ENCODE data around the gene P4HB.

P4HB gene

DNA sequence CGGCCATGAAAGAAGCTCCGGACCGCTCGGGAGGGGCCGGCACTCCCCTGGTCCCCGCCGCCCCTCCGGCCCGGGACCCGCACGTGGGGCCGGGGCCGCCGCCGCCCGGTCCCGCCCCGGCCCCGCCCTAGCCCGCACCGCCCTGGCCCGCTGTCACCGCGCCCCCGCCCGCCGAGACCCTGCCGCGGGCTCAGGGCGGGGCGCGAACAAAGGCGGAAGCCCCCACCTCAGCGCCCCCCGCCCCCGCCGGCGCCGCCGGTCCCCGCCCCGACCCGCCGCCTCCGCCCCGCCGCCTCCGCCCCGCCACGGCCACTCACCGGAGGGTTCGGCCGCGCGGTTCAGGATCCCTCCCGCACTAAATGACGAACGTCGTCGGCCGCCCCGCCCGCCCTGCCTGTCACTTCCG, 10.6 kb upstream of the P4HB start, which contains the start of gene ARHGDIA:
ARHGDIA (minus strand) TSS at position 357 of the 406 bp plus-strand sequence. CDS start 1,407 bp downstream, outside the sequence.
- in situ Hi-C loops (cut with HindIII; ENCODE audit: low pct_ligation_motif_present, low pct_unique_long_range_greater_than_20kb, low sequenced_read_pairs): no loop called here
- no peak for DNase-seq

DNA sequence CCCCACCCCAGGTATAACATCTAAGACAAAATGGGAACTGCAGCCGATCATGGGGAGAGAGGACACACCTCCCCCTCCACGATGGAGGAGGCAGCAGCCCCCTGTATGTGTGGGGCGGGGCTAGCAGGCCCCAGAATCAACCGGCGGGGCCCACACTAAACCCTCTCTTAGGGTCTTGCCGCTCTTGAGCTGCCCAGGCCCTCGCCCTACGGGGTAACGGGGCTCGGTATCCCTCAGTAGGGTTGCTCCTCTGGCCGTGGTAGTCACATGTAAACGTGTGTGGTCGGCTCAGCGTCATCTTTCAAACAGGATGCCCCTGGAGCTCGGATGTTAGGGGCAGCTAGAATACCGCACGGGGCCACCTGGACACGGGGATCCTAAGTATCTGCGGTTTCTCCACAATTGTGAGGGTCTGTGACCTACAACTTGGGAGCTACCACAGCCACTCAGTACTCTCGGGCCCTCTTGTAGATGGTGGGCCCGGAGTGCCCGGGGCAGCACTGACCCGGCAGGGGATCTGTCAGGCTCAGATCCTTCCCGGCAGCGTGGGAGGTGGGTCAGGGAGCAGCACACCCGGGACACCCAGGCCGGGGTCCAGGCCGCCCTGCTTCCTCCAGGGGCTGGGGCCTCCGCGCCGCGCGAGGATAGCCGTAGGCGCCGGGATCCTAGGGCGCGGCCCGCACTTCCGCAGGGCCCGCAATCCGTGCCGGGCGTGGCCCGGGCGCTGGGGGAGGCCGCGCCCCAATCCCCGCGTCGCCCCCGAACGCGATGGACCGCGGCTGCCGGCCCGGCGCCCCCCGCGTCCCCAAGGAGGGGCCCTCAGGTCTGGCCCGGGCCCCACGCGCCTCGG, 10.0 kb upstream of the P4HB start:
- in situ Hi-C loops (cut with HindIII; ENCODE audit: low pct_ligation_motif_present, low pct_unique_long_range_greater_than_20kb, low sequenced_read_pairs): no loop called here
- DNase-seq: peak; percentile 51

DNA sequence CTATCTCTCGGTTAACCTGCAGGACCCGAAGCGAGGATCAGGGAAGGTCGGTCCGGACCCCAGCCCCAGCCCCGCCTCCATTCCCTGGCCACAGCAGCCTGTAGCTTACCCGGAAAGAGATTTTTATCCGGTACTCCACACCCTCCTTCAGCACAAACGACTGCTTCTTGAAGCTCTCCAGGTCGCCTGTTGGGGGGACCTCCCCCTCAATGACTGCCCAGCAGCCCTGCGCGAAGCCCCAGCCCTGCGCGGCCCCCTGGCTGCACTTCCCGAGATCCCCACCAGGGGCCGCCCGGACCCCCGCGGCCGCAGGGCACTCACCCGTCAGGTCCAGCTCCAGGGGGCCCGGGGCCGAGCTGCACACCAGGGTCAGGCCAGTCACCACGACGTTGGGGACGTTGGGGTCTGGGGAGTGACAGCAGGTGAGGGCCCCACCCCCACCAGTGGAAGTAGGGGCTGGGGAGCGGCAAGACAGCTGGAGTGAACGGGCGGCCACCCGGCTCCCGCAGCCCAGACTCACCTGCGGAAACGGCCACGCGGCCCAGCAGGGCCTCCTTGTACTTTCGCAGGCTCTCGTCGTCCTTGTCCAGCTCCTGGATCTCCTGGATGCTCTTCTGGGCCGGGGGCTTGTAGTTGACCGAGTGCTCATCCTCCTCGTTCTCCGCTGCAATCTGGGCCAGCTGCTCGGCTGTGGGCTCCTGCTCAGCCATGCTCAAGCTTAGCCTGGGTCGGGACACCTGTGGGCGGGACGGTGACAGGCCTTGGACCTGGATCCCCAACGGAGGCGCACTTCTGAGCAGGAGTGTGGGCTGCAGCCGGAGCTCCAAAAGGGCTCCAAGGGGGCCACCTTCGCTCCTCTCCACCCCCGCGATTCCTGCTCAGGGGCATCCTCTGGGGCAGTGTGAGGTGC, 9.1 kb upstream of the P4HB start:
- in situ Hi-C loops (cut with HindIII; ENCODE audit: low pct_ligation_motif_present, low pct_unique_long_range_greater_than_20kb, low sequenced_read_pairs): no loop called here

DNA sequence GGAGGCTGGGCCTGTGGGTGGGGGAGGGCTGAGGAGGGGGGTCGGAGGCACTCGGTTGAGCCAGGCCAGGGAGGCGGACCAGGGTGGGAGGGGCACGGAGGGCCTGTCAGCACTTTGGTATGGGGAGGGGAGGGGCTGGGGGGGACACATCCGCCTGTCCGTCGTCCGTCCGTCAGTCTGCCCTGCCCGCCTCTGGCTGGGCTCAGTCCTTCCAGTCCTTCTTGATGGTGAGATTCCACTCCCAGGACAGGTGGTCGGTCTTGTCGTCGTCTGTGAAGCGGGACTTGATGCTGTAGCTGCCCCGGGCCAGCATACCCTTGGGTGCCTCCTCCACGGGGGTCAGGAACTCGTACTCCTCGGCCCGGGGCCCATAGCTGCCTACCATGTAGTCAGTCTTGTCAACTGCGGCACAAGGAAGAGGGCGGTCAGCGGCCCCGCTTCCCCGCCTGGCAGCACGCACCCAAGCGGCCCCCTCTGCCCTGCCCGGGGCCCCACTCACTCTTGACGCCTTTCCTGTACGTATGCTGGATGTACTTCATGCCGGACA, 8.4 kb upstream of the P4HB start:
- DNase-seq: peak; percentile 51
- in situ Hi-C loops (cut with HindIII; ENCODE audit: low pct_ligation_motif_present, low pct_unique_long_range_greater_than_20kb, low sequenced_read_pairs): no loop called here

More for the DNA sequence above, 9.1 kb upstream of the P4HB start:
- no peak for DNase-seq

DNA sequence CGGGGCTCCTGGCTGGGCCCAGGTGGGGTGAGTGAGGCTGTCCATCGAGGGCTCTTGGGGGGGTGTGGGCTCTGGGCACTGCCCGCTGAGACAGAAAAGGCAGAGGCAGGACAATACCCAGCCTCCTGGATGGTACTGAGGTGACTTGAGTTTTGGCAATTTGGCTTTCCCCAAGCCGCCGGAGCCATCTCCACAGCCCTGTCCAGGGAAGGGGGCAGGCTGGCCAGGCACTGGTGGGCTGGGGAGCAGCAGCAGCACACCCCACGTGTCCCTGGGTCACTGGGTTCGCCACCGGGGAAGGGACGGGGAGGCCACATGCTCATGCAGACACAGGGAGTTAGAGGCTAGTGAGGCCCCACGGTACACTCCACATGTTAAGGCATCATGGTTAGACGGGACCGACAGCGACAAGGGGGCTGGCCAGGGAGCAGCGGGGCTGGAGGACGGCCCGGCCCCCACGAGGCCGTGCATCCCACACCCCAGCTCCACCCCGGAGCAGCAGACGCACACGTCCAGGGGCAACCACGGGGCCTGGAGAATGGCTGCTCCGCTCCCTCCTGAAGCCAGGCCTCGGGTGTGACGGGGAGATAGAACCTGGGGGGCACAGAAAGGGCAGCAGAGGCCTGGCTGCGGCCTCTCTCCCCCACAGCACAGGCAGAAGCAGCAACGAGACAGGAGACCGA, 7.8 kb upstream of the P4HB start:
- in situ Hi-C loops (cut with HindIII; ENCODE audit: low pct_ligation_motif_present, low pct_unique_long_range_greater_than_20kb, low sequenced_read_pairs): no loop called here
- DNase-seq: no peak

DNA sequence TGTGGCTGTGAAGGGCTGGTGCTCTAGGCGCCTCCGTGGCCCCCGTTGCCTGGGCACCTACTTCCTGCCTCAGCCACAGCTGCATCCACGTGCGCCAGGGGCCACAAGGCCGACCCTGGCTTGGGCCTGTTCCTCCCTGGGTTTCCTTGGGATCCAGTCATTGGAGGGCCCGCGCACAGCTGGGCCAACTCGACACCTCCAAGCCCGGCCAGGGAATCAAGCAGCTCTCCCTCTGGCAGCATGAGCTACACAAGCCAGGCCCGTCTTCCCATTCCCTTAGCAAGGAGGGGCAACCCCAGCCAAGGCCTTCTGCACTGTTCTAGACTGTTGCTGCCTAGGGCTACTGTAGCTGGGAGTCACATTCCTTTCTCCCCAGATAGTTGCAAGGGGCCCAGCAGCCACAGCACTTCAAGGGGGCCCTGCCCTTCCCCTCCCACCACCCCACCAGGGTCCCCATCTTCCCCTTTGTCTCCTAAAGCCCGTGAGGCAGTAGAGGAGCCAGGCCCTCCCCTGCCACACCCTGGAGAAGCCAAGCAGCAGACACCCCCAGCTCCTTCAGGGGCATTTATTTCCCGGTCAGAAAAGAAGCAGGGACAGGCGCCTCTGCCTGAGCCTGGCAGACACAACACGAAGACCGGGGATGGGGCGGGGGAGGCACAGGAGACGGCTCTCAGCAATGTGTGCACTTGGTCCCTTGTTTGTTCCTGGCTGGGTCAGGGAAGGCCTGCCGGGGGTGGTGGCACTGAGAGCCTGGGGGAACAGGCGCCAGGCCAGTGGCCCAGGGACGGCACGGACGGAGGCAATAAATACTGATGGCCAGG, 7.0 kb upstream of the P4HB start:
- no peak for DNase-seq
- in situ Hi-C loops (cut with HindIII; ENCODE audit: low pct_ligation_motif_present, low pct_unique_long_range_greater_than_20kb, low sequenced_read_pairs): no loop called here

DNA sequence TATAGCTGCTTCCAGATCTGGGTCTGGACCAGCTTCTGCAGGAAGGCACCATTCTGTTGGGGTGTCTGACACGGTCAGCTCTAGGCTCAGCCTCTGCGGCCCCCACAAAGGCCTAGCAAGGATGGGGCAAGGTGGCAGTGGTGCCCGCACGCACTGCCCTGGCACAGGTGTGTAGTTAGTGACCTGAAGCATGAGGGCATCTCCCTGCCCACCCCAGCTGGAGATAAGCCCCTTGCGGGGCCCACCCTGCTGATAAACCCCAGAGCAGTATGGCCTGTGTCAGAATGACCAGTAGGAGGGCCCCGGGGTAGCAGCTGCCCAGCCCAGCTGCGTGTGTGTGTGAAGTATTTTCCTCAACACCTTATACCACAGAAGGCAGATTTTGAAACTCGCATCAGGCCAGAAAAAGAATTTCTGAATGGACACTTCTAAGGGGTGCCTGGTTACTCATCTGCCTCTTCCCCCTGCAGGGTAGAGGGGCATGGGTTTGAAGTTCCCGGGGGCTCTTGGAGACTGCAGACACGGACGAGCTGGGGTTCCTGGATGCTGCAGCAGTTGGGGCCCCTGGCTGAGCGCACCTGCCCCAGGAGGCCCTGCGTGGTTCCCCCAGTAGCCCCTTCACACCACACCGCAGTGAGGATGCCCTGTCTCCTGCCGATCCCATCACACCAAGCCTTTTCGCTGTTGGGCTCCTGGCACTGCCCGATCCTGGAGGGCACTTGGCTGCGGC, 6.3 kb upstream of the P4HB start:
- in situ Hi-C loops (cut with HindIII; ENCODE audit: low pct_ligation_motif_present, low pct_unique_long_range_greater_than_20kb, low sequenced_read_pairs): no loop called here
- no peak for DNase-seq

DNA sequence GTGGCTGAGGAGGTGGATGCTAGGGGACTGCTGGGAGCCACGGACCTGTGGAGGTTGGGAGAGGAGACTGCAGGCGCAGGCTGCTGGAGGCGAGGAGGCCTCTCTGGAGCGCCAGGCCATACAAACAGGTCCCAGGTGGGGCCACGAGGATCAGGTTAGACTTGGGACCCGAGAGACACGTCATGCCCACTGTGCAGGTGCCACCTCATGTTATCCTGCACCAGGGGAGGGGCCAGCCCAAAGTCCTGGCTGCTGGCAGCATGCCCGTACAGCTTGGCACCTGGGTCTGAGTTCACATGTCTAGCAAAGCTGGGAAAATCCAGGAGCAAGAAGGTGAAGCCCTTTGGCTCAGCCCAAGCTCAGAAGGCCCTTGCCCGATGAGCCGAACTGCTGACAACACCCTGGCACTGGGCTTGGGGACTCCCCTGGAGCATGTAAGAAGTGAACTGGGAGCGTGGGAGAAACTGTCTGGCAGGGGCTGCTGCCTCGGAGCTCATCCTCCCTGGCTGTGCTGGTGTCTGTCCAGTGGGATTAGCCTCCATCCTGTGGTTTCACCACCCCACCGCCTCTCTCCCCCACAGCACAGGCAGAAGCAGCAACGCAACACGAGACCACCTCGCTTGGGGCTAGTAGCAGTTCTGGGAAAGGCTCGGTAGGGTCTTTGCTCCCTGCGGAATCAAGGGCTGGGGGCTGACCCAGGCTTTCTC, 5.6 kb upstream of the P4HB start:
- DNase-seq: no peak
- in situ Hi-C loops (cut with HindIII; ENCODE audit: low pct_ligation_motif_present, low pct_unique_long_range_greater_than_20kb, low sequenced_read_pairs): no loop called here

DNA sequence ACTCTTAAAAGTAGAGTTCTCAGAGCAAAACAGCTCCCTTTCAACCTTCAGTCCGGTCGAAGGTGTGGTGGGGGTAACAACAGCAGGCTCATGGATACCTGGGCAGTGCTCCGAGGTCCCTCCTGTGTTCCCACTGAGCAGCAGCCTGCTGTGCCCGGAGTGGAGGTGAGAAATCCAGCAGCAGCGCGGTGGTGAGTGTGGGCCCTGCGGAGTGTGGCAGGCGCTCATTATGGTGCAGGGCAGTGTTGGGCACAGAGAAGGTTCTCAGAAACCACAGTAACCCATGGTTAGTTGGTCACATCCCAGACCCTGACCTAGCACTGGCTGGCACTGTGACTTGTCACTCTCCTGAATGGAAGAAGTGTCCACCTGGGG, 5.0 kb upstream of the P4HB start:
- in situ Hi-C loops (cut with HindIII; ENCODE audit: low pct_ligation_motif_present, low pct_unique_long_range_greater_than_20kb, low sequenced_read_pairs): no loop called here
- no peak for DNase-seq

DNA sequence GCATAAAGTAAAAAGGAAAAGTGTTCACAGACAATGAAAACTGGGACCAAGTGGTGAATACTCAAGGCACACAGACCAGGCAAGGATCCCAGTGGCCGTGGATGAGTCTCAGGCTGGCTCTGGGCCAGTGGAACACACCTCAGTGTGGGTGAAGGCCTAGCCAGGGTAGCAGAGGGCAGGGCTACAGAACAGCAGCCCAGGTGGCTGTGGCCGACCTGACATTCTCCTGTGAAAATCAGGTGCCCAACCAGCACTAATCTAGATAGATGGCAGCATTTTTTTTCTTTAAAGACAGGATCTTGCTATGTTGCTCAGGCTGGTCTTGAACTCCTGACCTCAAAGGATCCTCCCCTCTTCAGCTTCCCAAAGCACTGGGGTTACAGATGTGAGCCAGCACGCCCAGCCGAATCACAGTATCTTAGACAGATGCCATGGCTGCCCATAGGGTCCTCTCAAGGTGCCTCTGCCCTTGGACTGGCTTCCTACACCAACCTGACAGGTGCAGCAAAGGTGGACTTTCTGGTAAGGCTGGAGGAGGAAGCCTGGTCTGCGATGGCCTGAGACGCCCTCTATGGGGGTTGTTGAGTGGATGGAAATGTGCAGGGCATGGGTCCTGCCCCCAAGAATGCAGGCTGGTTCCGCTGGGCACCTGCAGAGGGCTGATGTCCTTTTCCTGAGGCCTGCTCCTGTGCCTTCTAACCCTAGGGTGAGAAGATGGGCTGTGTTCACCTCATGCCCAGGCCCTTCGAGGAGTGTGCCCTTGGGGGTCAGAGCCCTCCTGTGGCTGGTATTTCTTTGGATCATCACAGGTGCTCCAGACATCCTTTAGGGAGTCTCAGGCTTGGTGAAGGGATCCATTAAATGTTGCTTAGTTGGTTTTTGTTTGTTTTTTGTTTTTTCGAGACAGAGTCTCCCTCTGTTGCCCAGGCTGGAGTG, 3.8 kb upstream of the P4HB start:
- DNase-seq: no peak
- in situ Hi-C loops (cut with HindIII; ENCODE audit: low pct_ligation_motif_present, low pct_unique_long_range_greater_than_20kb, low sequenced_read_pairs): no loop called here

DNA sequence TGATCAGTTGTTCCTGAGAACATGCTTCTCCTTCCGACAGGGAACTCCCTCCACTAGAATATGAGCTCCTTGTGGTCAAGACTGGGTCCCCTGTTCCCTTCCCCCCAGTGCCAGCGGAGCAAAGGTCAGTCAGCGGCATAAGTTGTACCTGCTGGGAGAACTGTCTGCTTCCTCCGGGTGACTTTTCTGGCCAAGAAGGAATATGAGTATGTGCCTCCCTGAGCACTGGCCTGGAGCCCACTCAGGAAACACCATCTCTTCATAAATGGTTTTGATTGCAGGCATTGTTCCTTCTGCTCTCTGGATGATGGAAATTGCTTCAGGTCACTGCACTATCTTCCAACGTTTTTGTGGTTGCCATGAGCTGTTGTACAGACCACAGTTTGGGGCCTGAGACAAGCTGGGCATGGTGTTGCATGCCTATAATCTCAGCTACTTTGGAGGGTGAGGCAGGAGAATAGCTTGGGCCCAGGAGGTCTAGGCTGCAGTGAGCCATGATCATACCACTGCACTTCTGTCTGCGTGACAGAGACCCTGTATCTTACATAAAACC, 2.9 kb upstream of the P4HB start:
- no peak for DNase-seq
- in situ Hi-C loops (cut with HindIII; ENCODE audit: low pct_ligation_motif_present, low pct_unique_long_range_greater_than_20kb, low sequenced_read_pairs): no loop called here

DNA sequence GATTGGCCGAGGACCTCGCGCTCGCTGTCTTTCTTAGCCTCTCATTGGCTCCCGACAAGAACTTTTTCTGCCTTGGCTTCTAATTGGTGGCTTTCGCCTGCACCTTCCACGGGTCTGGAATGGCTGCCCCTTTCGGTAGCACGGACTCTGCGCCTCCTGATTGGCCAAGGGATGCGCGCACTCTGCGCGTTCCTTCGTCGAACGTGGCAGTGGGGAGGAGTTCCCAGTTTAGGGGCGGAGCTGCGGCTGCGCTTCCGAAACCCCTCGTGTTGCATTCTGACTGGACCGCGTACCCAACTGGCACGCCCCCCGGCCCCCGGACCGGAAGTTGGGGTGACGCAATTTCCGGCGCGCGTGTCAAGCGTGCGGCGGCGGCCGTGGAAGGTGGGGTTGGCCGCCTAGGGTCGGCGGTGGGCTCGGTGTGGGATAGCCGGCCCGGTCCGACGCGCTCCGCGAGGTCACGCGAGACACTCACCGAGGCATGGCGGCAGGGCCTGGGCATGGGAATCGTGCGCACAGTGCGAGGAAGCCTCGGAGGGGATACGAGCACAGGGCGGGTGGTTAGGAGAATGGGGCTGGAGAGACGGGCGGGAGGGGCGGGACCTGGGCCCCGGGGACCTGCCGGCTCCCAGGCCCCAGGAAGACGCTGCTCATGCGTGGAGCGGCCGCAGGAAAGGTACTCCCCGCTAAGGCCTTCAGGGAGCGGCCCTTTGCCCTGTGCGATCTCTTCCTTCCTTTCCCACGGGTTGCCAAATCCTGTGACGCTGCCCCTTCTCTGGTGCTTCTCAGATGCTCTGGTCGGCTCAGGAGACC, 627 bp upstream of the P4HB start:
- in situ Hi-C loops (cut with HindIII; ENCODE audit: low pct_ligation_motif_present, low pct_unique_long_range_greater_than_20kb, low sequenced_read_pairs): no loop called here
- peak; percentile 100 for DNase-seq

DNA sequence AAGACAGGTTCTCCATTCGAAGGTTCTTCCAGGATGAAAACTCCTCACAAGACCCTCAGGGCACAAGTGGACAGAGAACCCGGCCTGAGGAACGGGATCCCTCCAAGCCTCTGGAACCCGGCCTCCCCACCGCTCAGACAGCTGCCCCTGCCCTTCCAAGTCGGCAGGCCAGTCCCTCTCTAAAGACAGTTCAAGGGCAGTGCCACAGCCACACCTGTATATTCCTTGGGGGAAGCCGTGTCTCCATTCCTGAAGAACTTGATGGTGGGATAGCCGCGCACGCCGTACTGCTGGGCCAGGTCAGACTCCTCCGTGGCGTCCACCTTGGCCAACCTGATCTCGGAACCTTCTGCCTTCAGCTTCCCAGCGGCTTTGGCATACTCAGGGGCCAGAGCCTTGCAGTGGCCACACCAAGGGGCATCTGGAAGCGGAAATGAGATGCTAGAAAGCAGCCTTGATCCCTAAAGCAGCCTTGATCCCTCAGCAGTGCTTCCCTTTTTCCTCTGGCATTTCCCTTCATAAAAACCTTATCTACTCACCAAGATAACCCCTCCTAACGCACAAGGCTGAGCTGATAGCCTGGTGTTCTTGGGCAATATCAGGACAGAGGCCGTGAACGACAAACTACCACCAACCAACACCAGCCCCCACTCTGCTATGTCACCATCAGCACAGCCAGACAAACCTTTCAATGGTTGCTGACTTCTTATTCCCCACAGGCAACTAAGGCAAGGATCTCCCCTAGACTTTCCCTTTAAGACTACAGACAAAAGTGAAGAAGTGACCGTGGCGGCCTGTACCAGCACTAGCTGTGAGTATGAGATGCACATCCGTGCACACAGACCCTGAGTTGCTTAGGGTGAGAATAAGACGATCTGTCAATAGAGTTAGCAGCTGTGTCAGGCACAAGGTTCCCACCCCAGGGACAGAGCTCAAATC, 1.1 kb downstream of the P4HB start:
- in situ Hi-C loops (cut with HindIII; ENCODE audit: low pct_ligation_motif_present, low pct_unique_long_range_greater_than_20kb, low sequenced_read_pairs): no loop called here
- DNase-seq: peak; percentile 23

Measured in ACHN (cell line).